Uterus (tissue), 2 donors: ENCODE measurements around the gene FTH1.

Experiments used
- CTCF ChIP-seq, 4 experiments: fragments of 200-600 bp in 2 of 4; fragments of 450-650 bp in 2 of 4; sonication (generic) in 2 of 4; IDR thresholded peaks; one replicate each; pipeline ENCODE4 v1.5.1; 2016 to 2019; ENCODE audit warnings: antibody characterized with exemption in 4 of 4, mild to moderate bottlenecking in 2 of 4, moderate library complexity in 1 of 4
- POLR2A ChIP-seq, 2 donors: fragments of 450-650 bp; IDR thresholded peaks; one replicate each; pipeline ENCODE4 v1.6.1; 2016; ENCODE audit warnings: antibody characterized with exemption in 2 of 2, mild to moderate bottlenecking in 1 of 2, moderate library complexity in 1 of 2

GRCh38 chr11:61985869-61986268 lies 18.4 kb upstream of the FTH1 start:
- TF ChIP-seq CTCF (IDR thresholded peaks at IDR 0.05) (no peak), POLR2A (IDR thresholded peaks at IDR 0.05) (no peak)
